GM23338 (cell line): ENCODE measurements around the gene MPPED1.

Source experiments
- CREB1 ChIP-seq: fragments of 250-450 bp; sonication (Bioruptor Pico); IDR thresholded peaks from 2 replicates; pipeline ENCODE4 v1.5.0; 2020; ENCODE audit warnings: low read depth, mild to moderate bottlenecking, moderate library complexity
- CTCF ChIP-seq, 2 experiments: fragments of 200-600 bp in 1 of 2; sonication (generic) in 1 of 2; conservative IDR thresholded peaks; 2 replicates each; pipeline versions ENCODE4 v1.5.1 to v1.6.1; 2016 to 2017; ENCODE audit warnings: antibody characterized with exemption in 2 of 2, low read depth in 2 of 2, mild to moderate bottlenecking in 2 of 2, moderate library complexity in 1 of 2
- ETS1 ChIP-seq: IDR thresholded peaks from 2 replicates; pipeline ENCODE4 v1.6.1; 2016; ENCODE audit warnings: antibody characterized with exemption
- EZH2 ChIP-seq: fragments of 200-600 bp; sonication (generic); IDR thresholded peaks from one replicate; pipeline ENCODE4 v1.8.0; 2017; ENCODE audit warnings: antibody characterized with exemption, mild to moderate bottlenecking, low read depth; ENCODE audit not compliant: unreplicated experiment
- EZH2phosphoT487 ChIP-seq: fragments of 200-600 bp; sonication (generic); IDR thresholded peaks from one replicate; pipeline ENCODE4 v1.8.1; 2018; ENCODE audit warnings: antibody characterized with exemption; ENCODE audit not compliant: unreplicated experiment
- JUNB ChIP-seq: IDR thresholded peaks from one replicate; pipeline ENCODE4 v1.6.1; 2016; ENCODE audit warnings: antibody characterized with exemption; ENCODE audit not compliant: unreplicated experiment
- POLR2AphosphoS5 ChIP-seq: IDR thresholded peaks from 2 replicates; pipeline ENCODE4 v1.6.1; 2016; ENCODE audit warnings: antibody characterized with exemption, low read depth
- REST ChIP-seq: IDR thresholded peaks from one replicate; pipeline ENCODE4 v1.6.1; 2018; ENCODE audit warnings: antibody characterized with exemption; ENCODE audit not compliant: unreplicated experiment
- ZNF114 ChIP-seq: fragments of 250-450 bp; sonication (Bioruptor Pico); IDR thresholded peaks from 2 replicates; pipeline ENCODE4 v1.5.0; 2020; ENCODE audit warnings: mild to moderate bottlenecking, moderate library complexity

- TF ChIP-seq ZNF114 (CRISPR knock-in tag) (no peak), CTCF (conservative IDR thresholded peaks at IDR 0.05; ENCODE audit: low read depth in 2 of 2) (no peak), CREB1 (no peak), POLR2AphosphoS5 (no peak), ETS1 (no peak), EZH2 (no peak), EZH2phosphoT487 (no peak), JUNB (no peak), REST (no peak)
Measured at GRCh38 chr22:43429426-43429825, 17.6 kb downstream of the MPPED1 start.
